Neural progenitor cell (in vitro differentiated cells): Measurements from ENCODE around the gene DLG2.

Source experiments
- EZH2 ChIP-seq: fragments of 200-600 bp; sonication (generic); IDR thresholded peaks from 2 replicates; pipeline ENCODE4 v1.6.1; 2017; ENCODE audit warnings: antibody characterized with exemption, mild to moderate bottlenecking, moderate library complexity
- EZH2phosphoT487 ChIP-seq: fragments of 200-600 bp; sonication (generic); IDR thresholded peaks from 2 replicates; pipeline ENCODE4 v1.6.1; 2017; ENCODE audit warnings: antibody characterized with exemption
- TF ChIP-seq, protein P1 (sequence below): fragments of 200-600 bp; sonication (generic); IDR thresholded peaks from 2 replicates; pipeline ENCODE4 v1.5.1; 2017; ENCODE audit warnings: antibody characterized with exemption, mild to moderate bottlenecking

- TF ChIP-seq, protein P1, sequence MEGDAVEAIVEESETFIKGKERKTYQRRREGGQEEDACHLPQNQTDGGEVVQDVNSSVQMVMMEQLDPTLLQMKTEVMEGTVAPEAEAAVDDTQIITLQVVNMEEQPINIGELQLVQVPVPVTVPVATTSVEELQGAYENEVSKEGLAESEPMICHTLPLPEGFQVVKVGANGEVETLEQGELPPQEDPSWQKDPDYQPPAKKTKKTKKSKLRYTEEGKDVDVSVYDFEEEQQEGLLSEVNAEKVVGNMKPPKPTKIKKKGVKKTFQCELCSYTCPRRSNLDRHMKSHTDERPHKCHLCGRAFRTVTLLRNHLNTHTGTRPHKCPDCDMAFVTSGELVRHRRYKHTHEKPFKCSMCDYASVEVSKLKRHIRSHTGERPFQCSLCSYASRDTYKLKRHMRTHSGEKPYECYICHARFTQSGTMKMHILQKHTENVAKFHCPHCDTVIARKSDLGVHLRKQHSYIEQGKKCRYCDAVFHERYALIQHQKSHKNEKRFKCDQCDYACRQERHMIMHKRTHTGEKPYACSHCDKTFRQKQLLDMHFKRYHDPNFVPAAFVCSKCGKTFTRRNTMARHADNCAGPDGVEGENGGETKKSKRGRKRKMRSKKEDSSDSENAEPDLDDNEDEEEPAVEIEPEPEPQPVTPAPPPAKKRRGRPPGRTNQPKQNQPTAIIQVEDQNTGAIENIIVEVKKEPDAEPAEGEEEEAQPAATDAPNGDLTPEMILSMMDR, result no peak
- TF ChIP-seq EZH2 (no peak), EZH2phosphoT487 (no peak)
Observed at GRCh38 chr11:83609191-83609590, 2018.0 kb downstream of the DLG2 start.
